Keratinocyte (primary cell): ENCODE data around the gene OGDH. TPM values are rescaled to one million over a fixed set of nuclear protein-coding genes. Genes with fewer than 3 reads are reported as not detected.
"Not testable (repeated sequence)": the region's sequence is repeated elsewhere in the genome, so short reads cannot be mapped to it uniquely, and the experiment has no call there.

Experiments
- DNase-seq: peaks from one replicate; pipeline ENCODE4 v3.0.0-alpha.2; 2011; ENCODE audit warnings: low read depth, missing footprints, low spot score
- FAIRE-seq: peaks from 2 replicates; lab custom pipeline; 2011; peaks lifted over from hg19 to GRCh38; lab: Jason Lieb, UNC
- H2AFZ ChIP-seq: 2 replicates; pipeline ENCODE4 v1.6.0; 2012; ENCODE audit warnings: low read length, control low read depth, inconsistent platforms; ENCODE audit not compliant: control insufficient read depth
- H3K27ac ChIP-seq: 2 replicates; pipeline ENCODE4 v1.5.1; 2011; ENCODE audit warnings: low read length; ENCODE audit not compliant: control insufficient read depth, insufficient read depth
- H3K27me3 ChIP-seq: 3 replicates; pipeline ENCODE4 v1.6.0; 2011; ENCODE audit warnings: low read length; ENCODE audit not compliant: control insufficient read depth, insufficient read depth; ENCODE audit errors: extremely low read depth
- H3K36me3 ChIP-seq, 2 experiments: 2 replicates in 1 of 2; 3 replicates in 1 of 2; pipeline ENCODE4 v1.5.1; 2011; ENCODE audit warnings: low read length in 2 of 2, mild to moderate bottlenecking in 1 of 2; ENCODE audit not compliant: control insufficient read depth in 2 of 2, insufficient read depth in 2 of 2; ENCODE audit errors: extremely low read depth in 1 of 2
- H3K4me1 ChIP-seq: 3 replicates; pipeline ENCODE4 v1.5.1; 2011; ENCODE audit warnings: low read length; ENCODE audit not compliant: control insufficient read depth, insufficient read depth; ENCODE audit errors: extremely low read depth
- H3K4me2 ChIP-seq: 3 replicates; pipeline ENCODE4 v1.6.0; 2011; ENCODE audit warnings: low read depth, low read length; ENCODE audit not compliant: control insufficient read depth, insufficient read depth; ENCODE audit errors: extremely low read depth
- H3K4me3 ChIP-seq, 3 experiments: fragments of 200-600 bp in 1 of 3; sonication (generic) in 1 of 3; 2 replicates in 2 of 3; 3 replicates in 1 of 3; pipeline ENCODE4 v1.5.1; 2011 to 2016; ENCODE audit warnings: low read length in 3 of 3, mild to moderate bottlenecking in 3 of 3, control low read depth in 2 of 3, inconsistent platforms in 1 of 3, low read depth in 1 of 3, mixed read lengths in 1 of 3, mixed run types in 1 of 3, moderate library complexity in 1 of 3; ENCODE audit not compliant: control insufficient read depth in 2 of 3, insufficient read depth in 2 of 3; ENCODE audit errors: extremely low read depth in 1 of 3
- H3K79me2 ChIP-seq: 2 replicates; pipeline ENCODE4 v1.6.0; 2012; ENCODE audit warnings: low read length; ENCODE audit not compliant: control insufficient read depth, insufficient read depth
- H3K9ac ChIP-seq: 3 replicates; pipeline ENCODE4 v1.6.0; 2011; ENCODE audit warnings: low read length; ENCODE audit not compliant: control insufficient read depth, insufficient read depth; ENCODE audit errors: extremely low read depth
- H3K9me1 ChIP-seq: 3 replicates; pipeline ENCODE4 v1.6.0; 2011; ENCODE audit warnings: low read length; ENCODE audit not compliant: control insufficient read depth, insufficient read depth; ENCODE audit errors: extremely low read depth
- H3K9me3 ChIP-seq: 2 replicates; pipeline ENCODE4 v1.5.1; 2012; ENCODE audit warnings: low read depth, low read length; ENCODE audit not compliant: control insufficient read depth
- H4K20me1 ChIP-seq: 3 replicates; pipeline ENCODE4 v1.6.0; 2011; ENCODE audit warnings: low read length; ENCODE audit not compliant: control insufficient read depth, insufficient read depth; ENCODE audit errors: extremely low read depth
- CTCF ChIP-seq, 3 experiments: IDR thresholded peaks in 1 of 3; conservative IDR thresholded peaks in 1 of 3; optimal IDR thresholded peaks in 1 of 3; 2 replicates in 2 of 3; 3 replicates in 1 of 3; pipeline versions ENCODE3 to v1.5.1; 2011; ENCODE audit warnings: low read length in 3 of 3, mild to moderate bottlenecking in 3 of 3, moderate library complexity in 2 of 3, control low read depth in 1 of 3, inconsistent platforms in 1 of 3; ENCODE audit not compliant: insufficient read depth in 2 of 3; ENCODE audit errors: extremely low read depth in 1 of 3
- EZH2 ChIP-seq: IDR thresholded peaks from one replicate; pipeline ENCODE4 v1.6.1; 2012; ENCODE audit warnings: inconsistent platforms, mild to moderate bottlenecking, low read length, moderate library complexity
- dilution Hi-C: fragments of 300-500 bp; cut with MboI; formaldehyde crosslinking; loops from one replicate; pipeline ENCODE4 v1.7.0; 2020; ENCODE audit warnings: low sequenced_read_pairs; ENCODE audit not compliant: extremely low pct_ligation_motif_present
- polyA plus RNA-seq, 5 experiments: library from polyadenylated mRNA; depleted of rRNA in 3 of 5; stranded (reverse) in 3 of 5; stranded (forward) in 1 of 5; unstranded in 1 of 5; fragments of >200 nt; gene quantifications; 1 replicate in 1 of 5; 2 replicates in 3 of 5; 3 replicates in 1 of 5; pipeline versions ENCODE4 v1.2.1 to v1.2.3, GENCODE V29; 2011 to 2012; ENCODE audit warnings: missing spikeins in 2 of 5, low read depth in 1 of 5, low replicate concordance in 1 of 5

The OGDH gene
- polyA plus RNA-seq, 1 donor (not counting 4 experiments of a cell fraction or from before 2014, with no cell fraction given), result 46.4 TPM

GRCh38 chr7:44729949-44730590 lies 123.6 kb downstream of the OGDH start:
- H3K27ac ChIP-seq, result no peak overlapping the region
- peaks cover 24% of the 10 kb centered on the region for H3K4me1 ChIP-seq

DNA sequence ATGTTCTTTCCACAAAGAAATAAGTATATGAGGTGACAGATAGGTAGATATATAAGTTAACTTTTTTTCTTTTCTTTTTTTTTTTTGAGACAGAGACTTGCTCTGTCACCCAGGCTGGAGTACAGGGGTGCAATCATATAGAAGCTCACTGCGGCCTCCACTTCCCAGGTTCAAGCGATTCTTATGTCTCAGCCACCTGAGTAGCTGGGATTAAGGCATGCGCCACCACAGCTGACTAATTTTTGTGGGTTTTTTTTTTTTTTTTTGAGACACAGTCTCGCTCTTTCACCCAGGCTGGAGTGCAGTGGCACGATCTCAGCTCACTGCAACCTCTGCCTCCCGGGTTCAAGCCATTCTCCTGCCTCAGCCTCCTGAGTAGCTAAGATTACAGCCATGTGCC lies 126.5 kb downstream of the OGDH start:
- H3K4me3 ChIP-seq, H3K4me2 ChIP-seq, H3K9me1 ChIP-seq, H3K9ac ChIP-seq, FAIRE-seq, H3K9me3 ChIP-seq, H2AFZ ChIP-seq, H4K20me1 ChIP-seq, dilution Hi-C loops, H3K36me3 ChIP-seq, H3K79me2 ChIP-seq, H3K27me3 ChIP-seq, DNase-seq: not testable (repeated sequence)
- Histone ChIP-seq H3K4me1 (peaks cover 22% of the 10 kb centered on the region), H3K27ac (peak overlapping the region; percentile 34)

More at GRCh38 chr7:44729949-44730590, 123.6 kb downstream of the OGDH start:
- Histone ChIP-seq H3K9me3 (no peaks in the 10 kb centered on the region), H2AFZ (no peak overlapping the region), H3K9ac (no peak overlapping the region), H3K79me2 (no peaks in the 10 kb centered on the region), H3K27me3 (no peaks in the 10 kb centered on the region), H3K4me2 (no peak overlapping the region), H4K20me1 (no peaks in the 10 kb centered on the region), H3K9me1 (no peaks in the 10 kb centered on the region), H3K36me3 (no peaks in the 10 kb centered on the region), H3K4me3 (no peak overlapping the region)
- DNase-seq (no peak), FAIRE-seq (no peak)
- dilution Hi-C loops, result no loop called here
- TF ChIP-seq EZH2 (no peak), CTCF (optimal IDR thresholded peaks at IDR 0.05 in 1 of 3, IDR thresholded peaks at IDR 0.05 in 1 of 3, conservative IDR thresholded peaks at IDR 0.05 in 1 of 3; ENCODE audit: extremely low read depth in 1 of 3, insufficient read depth in 2 of 3, low read length in 3 of 3) (no peak)
